Parathyroid adenoma (tissue), 2 donors: Measurements from ENCODE around the gene NHERF2.

ENCODE experiments used
- H2AFZ ChIP-seq: fragments of 300-600 bp; sonication (generic); one replicate; pipeline ENCODE4 v1.7.0; 2017; ENCODE audit warnings: antibody characterized with exemption, mild to moderate bottlenecking
- H3K27ac ChIP-seq: fragments of 300-600 bp; sonication (generic); one replicate; pipeline ENCODE4 v1.7.0; 2017
- H3K27me3 ChIP-seq: fragments of 300-600 bp; sonication (generic); one replicate; pipeline ENCODE4 v1.7.0; 2017; ENCODE audit warnings: low read length; ENCODE audit not compliant: control insufficient read depth, insufficient read depth
- H3K36me3 ChIP-seq: fragments of 300-600 bp; sonication (generic); one replicate; pipeline ENCODE4 v1.7.0; 2017; ENCODE audit warnings: low read length; ENCODE audit not compliant: control insufficient read depth, insufficient read depth
- H3K4me1 ChIP-seq: fragments of 300-600 bp; sonication (generic); one replicate; pipeline ENCODE4 v1.7.0; 2017; ENCODE audit warnings: control low read depth
- H3K4me2 ChIP-seq: fragments of 300-600 bp; sonication (generic); one replicate; pipeline ENCODE4 v1.7.0; 2017; ENCODE audit warnings: low read length
- H3K4me3 ChIP-seq: fragments of 300-600 bp; sonication (generic); one replicate; pipeline ENCODE4 v1.7.0; 2017; ENCODE audit warnings: low read depth, low read length
- H3K79me2 ChIP-seq: fragments of 300-600 bp; sonication (generic); one replicate; pipeline ENCODE4 v1.7.0; 2017; ENCODE audit warnings: control low read depth
- H3K9ac ChIP-seq: fragments of 300-600 bp; sonication (generic); one replicate; pipeline ENCODE4 v1.7.0; 2017; ENCODE audit warnings: mild to moderate bottlenecking
- H3K9me3 ChIP-seq: fragments of 300-600 bp; sonication (generic); one replicate; pipeline ENCODE4 v1.7.0; 2017; ENCODE audit warnings: low read length; ENCODE audit not compliant: control insufficient read depth
- CTCF ChIP-seq: fragments of 300-600 bp; sonication (generic); IDR thresholded peaks from one replicate; pipeline ENCODE4 v1.7.0; 2017; ENCODE audit warnings: antibody characterized with exemption, mild to moderate bottlenecking
- donor health status: primary hyperparathyroidism.

The NHERF2 gene

GRCh38 chr16:2042171-2042985, 15.7 kb downstream of the NHERF2 start:
- Histone ChIP-seq H3K9ac (no peak overlapping the region), H3K4me3 (no peak overlapping the region)
- TF ChIP-seq CTCF, result no peak

GRCh38 chr16:2042986-2043666, 16.4 kb downstream of the NHERF2 start:
- Histone ChIP-seq H3K27ac (no peak overlapping the region), H3K9me3 (no peaks in the 10 kb centered on the region), H3K9ac (no peak overlapping the region), H3K4me2 (no peak overlapping the region), H3K27me3 (no peaks in the 10 kb centered on the region), H3K4me3 (no peak overlapping the region), H3K36me3 (no peaks in the 10 kb centered on the region), H2AFZ (no peak overlapping the region), H3K79me2 (peaks cover 4% of the 10 kb centered on the region), H3K4me1 (peaks cover 3% of the 10 kb centered on the region)
- TF ChIP-seq CTCF, result no peak

More at GRCh38 chr16:2042171-2042985, 15.7 kb downstream of the NHERF2 start:
- H3K27ac ChIP-seq, result no peak overlapping the region
- H3K27me3 ChIP-seq, result no peaks in the 10 kb centered on the region
- no peaks in the 10 kb centered on the region for H3K9me3 ChIP-seq
- H3K36me3 ChIP-seq, result no peaks in the 10 kb centered on the region
- no peak overlapping the region for H2AFZ ChIP-seq
- peaks cover 3% of the 10 kb centered on the region for H3K79me2 ChIP-seq
- no peak overlapping the region for H3K4me2 ChIP-seq
- H3K4me1 ChIP-seq, result peaks cover 3% of the 10 kb centered on the region

- Histone ChIP-seq H3K36me3 (no peaks in the 10 kb centered on the region), H3K9me3 (no peaks in the 10 kb centered on the region), H3K9ac (no peak overlapping the region), H3K27me3 (no peaks in the 10 kb centered on the region), H3K4me3 (no peak overlapping the region), H3K4me1 (peaks cover 6% of the 10 kb centered on the region), H2AFZ (no peak overlapping the region), H3K4me2 (no peak overlapping the region), H3K79me2 (peaks cover 11% of the 10 kb centered on the region), H3K27ac (no peak overlapping the region)
- no peak for TF ChIP-seq CTCF
Observed at GRCh38 chr16:2043667-2044451, 17.2 kb downstream of the NHERF2 start.

- peaks cover 8% of the 10 kb centered on the region for H3K4me1 ChIP-seq
- no peaks in the 10 kb centered on the region for H3K36me3 ChIP-seq
Observed at GRCh38 chr16:2044541-2044940, 17.8 kb downstream of the NHERF2 start.

More at GRCh38 chr16:2044541-2044940, 17.8 kb downstream of the NHERF2 start:
- Histone ChIP-seq H3K4me3 (no peak overlapping the region), H2AFZ (no peak overlapping the region), H3K9me3 (no peaks in the 10 kb centered on the region), H3K27me3 (no peaks in the 10 kb centered on the region), H3K9ac (no peak overlapping the region), H3K79me2 (peaks cover 17% of the 10 kb centered on the region), H3K4me2 (no peak overlapping the region), H3K27ac (no peak overlapping the region)
- no peak for TF ChIP-seq CTCF
